GM11168 (cell line): ENCODE data around the gene MCTP1.

Source experiments
- in situ Hi-C: fragments of 300-500 bp; cut with MboI; formaldehyde crosslinking; loops from one replicate; pipeline ENCODE4 v1.12.0; 2022; ENCODE audit warnings: low sequenced_read_pairs; ENCODE audit not compliant: unreplicated experiment

Gene MCTP1

GRCh38 chr5:95134326-95134725 lies 150.6 kb downstream of the MCTP1 start:
- in situ Hi-C loops = no loop called here

GRCh38 chr5:95132096-95132495 lies 152.8 kb downstream of the MCTP1 start:
- in situ Hi-C loops = no loop called here

- in situ Hi-C loops = no loop called here
These were observed 154.0 kb downstream of the MCTP1 start for GRCh38 chr5:95130941-95131340.

GRCh38 chr5:95124731-95125130 lies 160.2 kb downstream of the MCTP1 start:
- in situ Hi-C loops = no loop called here

- in situ Hi-C loops = no loop called here
These were observed 160.8 kb downstream of the MCTP1 start for GRCh38 chr5:95124101-95124500.

- in situ Hi-C loops = no loop called here
These were observed 170.0 kb downstream of the MCTP1 start for GRCh38 chr5:95114902-95115301.

- in situ Hi-C loops = no loop called here
These were observed 170.6 kb downstream of the MCTP1 start for GRCh38 chr5:95114305-95114704.

GRCh38 chr5:95113489-95113888 lies 171.4 kb downstream of the MCTP1 start:
- in situ Hi-C loops = no loop called here

GRCh38 chr5:95111141-95111540 lies 173.8 kb downstream of the MCTP1 start:
- in situ Hi-C loops = no loop called here

GRCh38 chr5:95110118-95110517 lies 174.8 kb downstream of the MCTP1 start:
- in situ Hi-C loops = no loop called here

GRCh38 chr5:95107138-95107537 lies 177.8 kb downstream of the MCTP1 start:
- in situ Hi-C loops = no loop called here

GRCh38 chr5:95105638-95106037 lies 179.3 kb downstream of the MCTP1 start:
- in situ Hi-C loops = no loop called here

GRCh38 chr5:95102687-95103086 lies 182.2 kb downstream of the MCTP1 start:
- in situ Hi-C loops = no loop called here

- in situ Hi-C loops = no loop called here
These were observed 182.8 kb downstream of the MCTP1 start for GRCh38 chr5:95102080-95102479.

- in situ Hi-C loops = no loop called here
These were observed 184.3 kb downstream of the MCTP1 start for GRCh38 chr5:95100551-95100950.

GRCh38 chr5:95098012-95098411 lies 186.9 kb downstream of the MCTP1 start:
- in situ Hi-C loops = no loop called here

GRCh38 chr5:95093211-95093610 lies 191.7 kb downstream of the MCTP1 start:
- in situ Hi-C loops = no loop called here

GRCh38 chr5:95090774-95091173 lies 194.1 kb downstream of the MCTP1 start:
- in situ Hi-C loops = no loop called here

GRCh38 chr5:95087816-95088317 lies 197.0 kb downstream of the MCTP1 start:
- in situ Hi-C loops = no loop called here

GRCh38 chr5:95086927-95087815 lies 197.7 kb downstream of the MCTP1 start:
- in situ Hi-C loops = no loop called here

- in situ Hi-C loops = no loop called here
These were observed 200.1 kb downstream of the MCTP1 start for GRCh38 chr5:95084757-95085156.

- in situ Hi-C loops = no loop called here
These were observed 201.3 kb downstream of the MCTP1 start for GRCh38 chr5:95083606-95084005.
